Loucy (cell line): ENCODE results near the gene ZGRF1.

ENCODE experiments used
- H2AFZ ChIP-seq: fragments of 200-600 bp; sonication (generic); 2 replicates; pipeline ENCODE4 v1.6.0; 2016; ENCODE audit warnings: antibody characterized with exemption, mild to moderate bottlenecking, low read length, moderate library complexity
- H3F3A ChIP-seq: fragments of 200-600 bp; 2 replicates; pipeline ENCODE4 v1.6.0; 2016; ENCODE audit warnings: antibody characterized with exemption, low read depth, mild to moderate bottlenecking
- H3K27me3 ChIP-seq: fragments of 200-600 bp; sonication (generic); 2 replicates; pipeline ENCODE4 v1.6.1; 2014; ENCODE audit warnings: low read length, mild to moderate bottlenecking; ENCODE audit not compliant: insufficient read depth, poor library complexity, severe bottlenecking
- H3K36me3 ChIP-seq: fragments of 200-600 bp; sonication (generic); 2 replicates; pipeline ENCODE4 v1.6.1; 2016; ENCODE audit warnings: low read length; ENCODE audit not compliant: insufficient read depth
- H3K4me1 ChIP-seq: fragments of 200-600 bp; sonication (generic); 2 replicates; pipeline ENCODE4 v1.5.1; 2014; ENCODE audit warnings: low read length, mild to moderate bottlenecking; ENCODE audit not compliant: insufficient read depth, poor library complexity, severe bottlenecking
- H3K4me2 ChIP-seq: fragments of 200-600 bp; sonication (generic); 2 replicates; pipeline ENCODE4 v1.6.0; 2014; ENCODE audit warnings: antibody characterized with exemption, low read length, low read depth, mild to moderate bottlenecking; ENCODE audit not compliant: poor library complexity, severe bottlenecking
- H3K4me3 ChIP-seq: fragments of 200-600 bp; sonication (generic); 2 replicates; pipeline ENCODE4 v1.5.1; 2014; ENCODE audit warnings: low read length, mild to moderate bottlenecking, mixed read lengths; ENCODE audit not compliant: poor library complexity, severe bottlenecking
- H3K79me2 ChIP-seq: fragments of 200-600 bp; sonication (generic); 2 replicates; pipeline ENCODE4 v1.6.1; 2014; ENCODE audit warnings: low read length; ENCODE audit not compliant: insufficient read depth
- H3K9ac ChIP-seq: fragments of 200-600 bp; sonication (generic); 2 replicates; pipeline ENCODE4 v1.6.0; 2014; ENCODE audit warnings: mild to moderate bottlenecking, low read depth, low read length, moderate library complexity; ENCODE audit not compliant: poor library complexity, severe bottlenecking
- H3K9me2 ChIP-seq: fragments of 200-600 bp; sonication (generic); replicated peaks from 2 replicates; pipeline ENCODE4 v1.6.1; 2016; ENCODE audit warnings: low read depth, low read length, mixed read lengths
- H3K9me3 ChIP-seq: fragments of 200-600 bp; sonication (generic); 2 replicates; pipeline ENCODE4 v1.6.1; 2014; ENCODE audit warnings: mild to moderate bottlenecking, antibody characterized with exemption, low read length, low read depth; ENCODE audit not compliant: insufficient read depth
- H4K20me1 ChIP-seq: fragments of 200-600 bp; sonication (generic); 2 replicates; pipeline ENCODE4 v1.6.0; 2014; ENCODE audit warnings: antibody characterized with exemption, low read length, mild to moderate bottlenecking; ENCODE audit not compliant: insufficient read depth, poor library complexity, severe bottlenecking
- CTCF ChIP-seq: fragments of 200-600 bp; sonication (generic); conservative IDR thresholded peaks from 2 replicates; pipeline ENCODE4 v1.5.1; 2014; ENCODE audit warnings: mild to moderate bottlenecking, antibody characterized with exemption, low read length
- EZH2phosphoT487 ChIP-seq: fragments of 200-600 bp; IDR thresholded peaks from 2 replicates; pipeline ENCODE4 v1.6.1; 2018; ENCODE audit warnings: antibody characterized with exemption, mild to moderate bottlenecking, moderate library complexity, borderline replicate concordance

The ZGRF1 gene

GRCh38 chr4:112589206-112589605 lies 47.5 kb downstream of the ZGRF1 start:
- no peak overlapping the region for H3K4me3 ChIP-seq
- no peak overlapping the region for H2AFZ ChIP-seq
- no peaks in the 10 kb centered on the region for H3K79me2 ChIP-seq
- TF ChIP-seq CTCF = no peak
- no peak for TF ChIP-seq EZH2phosphoT487
- no peaks in the 10 kb centered on the region for H3K4me1 ChIP-seq
- H3F3A ChIP-seq = no peaks in the 10 kb centered on the region
- H3K9me2 ChIP-seq = no peaks in the 10 kb centered on the region
- peaks cover 21% of the 10 kb centered on the region; the same call in 1 of the 2 replicates for H3K36me3 ChIP-seq
- H3K9ac ChIP-seq = no peak overlapping the region
- H3K4me2 ChIP-seq = no peak overlapping the region
- no peaks in the 10 kb centered on the region for H3K9me3 ChIP-seq
- no peaks in the 10 kb centered on the region for H3K27me3 ChIP-seq
- no peaks in the 10 kb centered on the region for H4K20me1 ChIP-seq

- H3K9ac ChIP-seq = no peak overlapping the region
- TF ChIP-seq EZH2phosphoT487 (no peak), CTCF (no peak)
- no peak overlapping the region for H3K4me2 ChIP-seq
- no peaks in the 10 kb centered on the region for H3K79me2 ChIP-seq
- no peak overlapping the region for H2AFZ ChIP-seq
- no peaks in the 10 kb centered on the region for H3K9me3 ChIP-seq
- no peaks in the 10 kb centered on the region for H4K20me1 ChIP-seq
- no peak overlapping the region for H3K4me3 ChIP-seq
- H3K9me2 ChIP-seq = no peaks in the 10 kb centered on the region
- H3K36me3 ChIP-seq = peaks cover 36% of the 10 kb centered on the region; the same call in 1 of the 2 replicates
- H3K27me3 ChIP-seq = no peaks in the 10 kb centered on the region
- no peaks in the 10 kb centered on the region for H3F3A ChIP-seq
- no peaks in the 10 kb centered on the region for H3K4me1 ChIP-seq
Observed at GRCh38 chr4:112585977-112586736, 50.6 kb downstream of the ZGRF1 start.

- H3K27me3 ChIP-seq = no peaks in the 10 kb centered on the region
- H3K9ac ChIP-seq = no peak overlapping the region
- TF ChIP-seq EZH2phosphoT487 (no peak), CTCF (no peak)
- 0 out of 2 replicates have a peak, but pooled peaks cover 3% of the 10 kb centered on the region for H3K9me3 ChIP-seq
- H3K9me2 ChIP-seq = no peaks in the 10 kb centered on the region
- no peaks in the 10 kb centered on the region for H4K20me1 ChIP-seq
- no peak overlapping the region for H2AFZ ChIP-seq
- no peak overlapping the region for H3K4me3 ChIP-seq
- peaks cover 3% of the 10 kb centered on the region; the same call in 1 of the 2 replicates for H3K36me3 ChIP-seq
- H3K79me2 ChIP-seq = no peaks in the 10 kb centered on the region
- H3K4me2 ChIP-seq = no peak overlapping the region
- no peaks in the 10 kb centered on the region for H3F3A ChIP-seq
- H3K4me1 ChIP-seq = peaks cover 10% of the 10 kb centered on the region
Observed at GRCh38 chr4:112567536-112567935, 69.2 kb downstream of the ZGRF1 start.
